Tibial nerve (tissue), 3 donors: ENCODE measurements around the gene ERC2.
"Not testable (repeated sequence)": the region's sequence is repeated elsewhere in the genome, so short reads cannot be mapped to it uniquely, and the experiment has no call there.

Experiments used
- CTCF ChIP-seq, 5 experiments: fragments of 200-600 bp in 3 of 5; fragments of 450-650 bp in 2 of 5; sonication (generic) in 3 of 5; IDR thresholded peaks; one replicate each; pipeline ENCODE4 v1.5.1; 2016 to 2019; ENCODE audit warnings: antibody characterized with exemption in 5 of 5, mild to moderate bottlenecking in 3 of 5, moderate library complexity in 2 of 5
- POLR2A ChIP-seq, 2 donors: fragments of 450-650 bp; IDR thresholded peaks; one replicate each; pipeline ENCODE4 v1.6.1; 2017; ENCODE audit warnings: antibody characterized with exemption in 2 of 2, mild to moderate bottlenecking in 2 of 2, moderate library complexity in 2 of 2

GRCh38 chr3:56496376-56496775 is 28.1 kb upstream of the ERC2 start:
- not testable (repeated sequence) for TF ChIP-seq CTCF, POLR2A (IDR thresholded peaks at IDR 0.05)
